ENCODE measurements around the gene ARHGEF25.

DNA sequence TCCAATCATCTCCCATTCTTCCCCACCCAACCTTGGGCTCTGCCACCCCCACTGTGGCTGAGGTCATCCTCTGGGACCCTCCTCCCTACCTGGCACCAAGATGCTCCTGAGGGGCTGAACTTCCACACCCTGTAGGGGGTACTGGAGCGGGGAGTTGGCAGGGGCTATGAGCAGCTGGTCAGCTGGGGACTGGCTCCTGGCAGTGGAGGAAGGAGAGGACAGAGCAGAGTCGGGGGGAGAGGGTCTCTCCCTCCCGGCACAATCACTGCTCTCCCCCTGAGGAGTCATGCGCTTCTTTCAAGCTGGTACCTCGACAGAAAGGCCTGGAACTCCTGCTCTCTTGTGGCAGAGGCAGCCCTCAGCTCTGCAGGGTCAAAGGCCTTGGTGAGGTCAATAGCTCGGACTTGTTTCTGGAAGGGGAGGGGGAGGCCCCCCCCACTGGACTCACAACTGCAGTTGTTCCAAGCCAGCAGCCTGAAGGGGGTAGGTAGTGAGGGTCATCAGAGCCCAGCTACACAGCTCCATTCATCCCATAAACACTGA, 19.7 kb downstream of the ARHGEF25 start:
- TF ChIP-seq CTCF (IDR thresholded peaks at IDR 0.05) (no peak), POLR2A (IDR thresholded peaks at IDR 0.05) (no peak)
